Neural progenitor cell (in vitro differentiated cells): ENCODE measurements around the gene ISCA2.

Source experiments
- EZH2 ChIP-seq: fragments of 200-600 bp; sonication (generic); IDR thresholded peaks from 2 replicates; pipeline ENCODE4 v1.6.1; 2017; ENCODE audit warnings: antibody characterized with exemption, mild to moderate bottlenecking, moderate library complexity
- EZH2phosphoT487 ChIP-seq: fragments of 200-600 bp; sonication (generic); IDR thresholded peaks from 2 replicates; pipeline ENCODE4 v1.6.1; 2017; ENCODE audit warnings: antibody characterized with exemption
- TF ChIP-seq, protein P1 (sequence below): fragments of 200-600 bp; sonication (generic); IDR thresholded peaks from 2 replicates; pipeline ENCODE4 v1.5.1; 2017; ENCODE audit warnings: antibody characterized with exemption, mild to moderate bottlenecking

DNA sequence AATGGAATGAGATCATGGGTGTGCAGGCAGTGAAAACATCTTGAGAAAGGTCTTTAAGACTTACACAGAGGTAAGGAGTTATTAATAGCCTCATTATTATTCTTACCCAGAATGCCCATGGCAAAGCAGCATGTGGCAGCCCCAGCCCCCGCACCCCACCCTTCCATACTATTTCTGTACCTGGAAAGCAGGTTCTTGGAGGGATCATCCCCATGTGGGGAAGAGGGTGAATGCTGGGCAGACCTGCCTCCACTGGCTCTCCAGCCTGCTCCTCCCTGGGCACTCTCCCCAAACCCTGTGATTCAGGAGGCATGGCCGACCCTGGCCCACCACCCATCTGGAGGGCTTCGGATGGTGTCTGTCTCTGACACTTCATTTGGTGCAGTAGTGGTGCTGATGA, 28.8 kb upstream of the ISCA2 start:
- TF ChIP-seq, protein P1, sequence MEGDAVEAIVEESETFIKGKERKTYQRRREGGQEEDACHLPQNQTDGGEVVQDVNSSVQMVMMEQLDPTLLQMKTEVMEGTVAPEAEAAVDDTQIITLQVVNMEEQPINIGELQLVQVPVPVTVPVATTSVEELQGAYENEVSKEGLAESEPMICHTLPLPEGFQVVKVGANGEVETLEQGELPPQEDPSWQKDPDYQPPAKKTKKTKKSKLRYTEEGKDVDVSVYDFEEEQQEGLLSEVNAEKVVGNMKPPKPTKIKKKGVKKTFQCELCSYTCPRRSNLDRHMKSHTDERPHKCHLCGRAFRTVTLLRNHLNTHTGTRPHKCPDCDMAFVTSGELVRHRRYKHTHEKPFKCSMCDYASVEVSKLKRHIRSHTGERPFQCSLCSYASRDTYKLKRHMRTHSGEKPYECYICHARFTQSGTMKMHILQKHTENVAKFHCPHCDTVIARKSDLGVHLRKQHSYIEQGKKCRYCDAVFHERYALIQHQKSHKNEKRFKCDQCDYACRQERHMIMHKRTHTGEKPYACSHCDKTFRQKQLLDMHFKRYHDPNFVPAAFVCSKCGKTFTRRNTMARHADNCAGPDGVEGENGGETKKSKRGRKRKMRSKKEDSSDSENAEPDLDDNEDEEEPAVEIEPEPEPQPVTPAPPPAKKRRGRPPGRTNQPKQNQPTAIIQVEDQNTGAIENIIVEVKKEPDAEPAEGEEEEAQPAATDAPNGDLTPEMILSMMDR: no peak
- TF ChIP-seq EZH2: no peak
- no peak for TF ChIP-seq EZH2phosphoT487
